Measurements from ENCODE around the gene NUP214. TPM values are rescaled to one million over a fixed set of nuclear protein-coding genes. Genes with fewer than 3 reads are reported as not detected.

The NUP214 gene
- polyA plus RNA-seq, 1 donor from 2014 or later, result 15.0 TPM

DNA sequence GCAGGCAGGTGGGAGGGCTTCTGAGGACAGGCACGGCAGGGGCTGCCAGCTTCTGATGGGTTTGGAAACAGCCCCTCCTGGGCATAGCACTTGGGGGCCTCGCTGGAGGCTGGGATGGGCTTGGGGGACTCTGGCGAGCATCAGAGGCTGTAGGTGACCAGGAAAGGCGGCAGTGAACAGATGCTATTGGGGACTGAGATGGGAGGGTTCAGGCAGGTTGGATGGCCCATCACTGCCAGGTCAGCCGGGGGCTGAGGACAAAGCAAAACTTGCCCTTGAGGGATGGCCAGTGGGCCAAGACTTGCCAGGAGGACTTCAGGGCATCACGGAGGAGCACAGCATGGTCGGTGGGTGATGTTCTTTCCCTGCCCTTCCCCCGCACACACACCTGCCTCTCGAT lies 22.4 kb upstream of the NUP214 start:
- Histone ChIP-seq H3K9me2 (ENCODE audit: insufficient read depth, low read length) (no peaks in the 10 kb centered on the region), H3K36me3 (ENCODE audit: insufficient read depth, low read length) (no peaks in the 10 kb centered on the region), H3K9me3 (ENCODE audit: low read length) (no peaks in the 10 kb centered on the region), H3K4me2 (ENCODE audit: low read length) (no peak overlapping the region), H3K4me3 (ENCODE audit: low read length) (no peak overlapping the region), H4K20me1 (ENCODE audit: insufficient read depth) (no peaks in the 10 kb centered on the region), H3K79me2 (replicated peaks; ENCODE audit: insufficient read depth, low read length) (no peaks in the 10 kb centered on the region), H3K27me3 (ENCODE audit: insufficient read depth, low read depth, low read length) (no peaks in the 10 kb centered on the region), H3F3A (ENCODE audit: insufficient read depth, low read length, poor library complexity, severe bottlenecking) (no peaks in the 10 kb centered on the region), H3K27ac (ENCODE audit: low read length) (no peak overlapping the region), H2AFZ (ENCODE audit: low read depth, low read length) (no peak overlapping the region), H3K9ac (ENCODE audit: low read length) (no peak overlapping the region)
- TF ChIP-seq EP300 (conservative IDR thresholded peaks at IDR 0.05; ENCODE audit: poor library complexity, severe bottlenecking), result no peak
- TF ChIP-seq RAD21 (conservative IDR thresholded peaks at IDR 0.05), result no peak
- TF ChIP-seq TAF1 (IDR thresholded peaks at IDR 0.05; ENCODE audit: low read depth), result no peak
- TF ChIP-seq, protein P1, sequence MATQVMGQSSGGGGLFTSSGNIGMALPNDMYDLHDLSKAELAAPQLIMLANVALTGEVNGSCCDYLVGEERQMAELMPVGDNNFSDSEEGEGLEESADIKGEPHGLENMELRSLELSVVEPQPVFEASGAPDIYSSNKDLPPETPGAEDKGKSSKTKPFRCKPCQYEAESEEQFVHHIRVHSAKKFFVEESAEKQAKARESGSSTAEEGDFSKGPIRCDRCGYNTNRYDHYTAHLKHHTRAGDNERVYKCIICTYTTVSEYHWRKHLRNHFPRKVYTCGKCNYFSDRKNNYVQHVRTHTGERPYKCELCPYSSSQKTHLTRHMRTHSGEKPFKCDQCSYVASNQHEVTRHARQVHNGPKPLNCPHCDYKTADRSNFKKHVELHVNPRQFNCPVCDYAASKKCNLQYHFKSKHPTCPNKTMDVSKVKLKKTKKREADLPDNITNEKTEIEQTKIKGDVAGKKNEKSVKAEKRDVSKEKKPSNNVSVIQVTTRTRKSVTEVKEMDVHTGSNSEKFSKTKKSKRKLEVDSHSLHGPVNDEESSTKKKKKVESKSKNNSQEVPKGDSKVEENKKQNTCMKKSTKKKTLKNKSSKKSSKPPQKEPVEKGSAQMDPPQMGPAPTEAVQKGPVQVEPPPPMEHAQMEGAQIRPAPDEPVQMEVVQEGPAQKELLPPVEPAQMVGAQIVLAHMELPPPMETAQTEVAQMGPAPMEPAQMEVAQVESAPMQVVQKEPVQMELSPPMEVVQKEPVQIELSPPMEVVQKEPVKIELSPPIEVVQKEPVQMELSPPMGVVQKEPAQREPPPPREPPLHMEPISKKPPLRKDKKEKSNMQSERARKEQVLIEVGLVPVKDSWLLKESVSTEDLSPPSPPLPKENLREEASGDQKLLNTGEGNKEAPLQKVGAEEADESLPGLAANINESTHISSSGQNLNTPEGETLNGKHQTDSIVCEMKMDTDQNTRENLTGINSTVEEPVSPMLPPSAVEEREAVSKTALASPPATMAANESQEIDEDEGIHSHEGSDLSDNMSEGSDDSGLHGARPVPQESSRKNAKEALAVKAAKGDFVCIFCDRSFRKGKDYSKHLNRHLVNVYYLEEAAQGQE (IDR thresholded peaks at IDR 0.05; ENCODE audit: borderline replicate concordance), result no peak
- no peak for TF ChIP-seq POLR2AphosphoS5 (IDR thresholded peaks at IDR 0.05)

DNA sequence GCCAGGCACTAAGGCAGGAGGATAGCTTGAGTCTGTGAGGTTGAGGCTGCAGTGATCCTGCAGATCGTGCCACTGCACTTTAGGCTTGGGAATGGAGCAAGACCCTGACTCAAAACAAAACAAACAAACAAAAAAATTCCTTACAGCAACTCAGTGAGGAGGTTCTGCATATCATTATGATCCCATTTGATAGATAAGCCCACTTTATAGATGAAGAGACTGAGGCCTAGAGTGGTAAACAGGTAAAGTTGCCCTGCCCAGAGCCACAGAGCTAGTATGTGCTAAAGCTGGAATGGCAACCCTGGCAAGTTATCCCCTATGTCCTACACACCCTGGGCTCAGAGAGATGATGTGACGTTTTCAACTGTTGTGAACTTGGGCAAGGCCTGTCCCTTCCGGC lies 21.9 kb upstream of the NUP214 start:
- Histone ChIP-seq H3K9me3 (ENCODE audit: low read length) (no peaks in the 10 kb centered on the region), H3K36me3 (ENCODE audit: insufficient read depth, low read length) (no peaks in the 10 kb centered on the region), H3K4me3 (ENCODE audit: low read length) (no peak overlapping the region), H3K9me2 (ENCODE audit: insufficient read depth, low read length) (no peaks in the 10 kb centered on the region), H3K27ac (ENCODE audit: low read length) (no peak overlapping the region), H3F3A (ENCODE audit: insufficient read depth, low read length, poor library complexity, severe bottlenecking) (no peaks in the 10 kb centered on the region), H4K20me1 (ENCODE audit: insufficient read depth) (no peaks in the 10 kb centered on the region), H3K4me2 (ENCODE audit: low read length) (no peak overlapping the region), H3K9ac (ENCODE audit: low read length) (no peak overlapping the region), H3K27me3 (ENCODE audit: insufficient read depth, low read depth, low read length) (no peaks in the 10 kb centered on the region), H3K79me2 (replicated peaks; ENCODE audit: insufficient read depth, low read length) (no peaks in the 10 kb centered on the region), H2AFZ (ENCODE audit: low read depth, low read length) (no peak overlapping the region)
- no peak for TF ChIP-seq SMC3 (conservative IDR thresholded peaks at IDR 0.05; ENCODE audit: poor library complexity)
- TF ChIP-seq MXI1 (conservative IDR thresholded peaks at IDR 0.05; ENCODE audit: poor library complexity, severe bottlenecking), result no peak
- no peak for TF ChIP-seq TAF1 (IDR thresholded peaks at IDR 0.05; ENCODE audit: low read depth)
- no peak for TF ChIP-seq EP300 (conservative IDR thresholded peaks at IDR 0.05; ENCODE audit: poor library complexity, severe bottlenecking)
- TF ChIP-seq EZH2 (IDR thresholded peaks at IDR 0.05; ENCODE audit: borderline replicate concordance, insufficient read depth, low read length, poor library complexity, severe bottlenecking), result no peak
- TF ChIP-seq, protein P2, sequence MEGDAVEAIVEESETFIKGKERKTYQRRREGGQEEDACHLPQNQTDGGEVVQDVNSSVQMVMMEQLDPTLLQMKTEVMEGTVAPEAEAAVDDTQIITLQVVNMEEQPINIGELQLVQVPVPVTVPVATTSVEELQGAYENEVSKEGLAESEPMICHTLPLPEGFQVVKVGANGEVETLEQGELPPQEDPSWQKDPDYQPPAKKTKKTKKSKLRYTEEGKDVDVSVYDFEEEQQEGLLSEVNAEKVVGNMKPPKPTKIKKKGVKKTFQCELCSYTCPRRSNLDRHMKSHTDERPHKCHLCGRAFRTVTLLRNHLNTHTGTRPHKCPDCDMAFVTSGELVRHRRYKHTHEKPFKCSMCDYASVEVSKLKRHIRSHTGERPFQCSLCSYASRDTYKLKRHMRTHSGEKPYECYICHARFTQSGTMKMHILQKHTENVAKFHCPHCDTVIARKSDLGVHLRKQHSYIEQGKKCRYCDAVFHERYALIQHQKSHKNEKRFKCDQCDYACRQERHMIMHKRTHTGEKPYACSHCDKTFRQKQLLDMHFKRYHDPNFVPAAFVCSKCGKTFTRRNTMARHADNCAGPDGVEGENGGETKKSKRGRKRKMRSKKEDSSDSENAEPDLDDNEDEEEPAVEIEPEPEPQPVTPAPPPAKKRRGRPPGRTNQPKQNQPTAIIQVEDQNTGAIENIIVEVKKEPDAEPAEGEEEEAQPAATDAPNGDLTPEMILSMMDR (IDR thresholded peaks at IDR 0.05; ENCODE audit: poor library complexity, severe bottlenecking), result no peak
